K562 (cell line): ENCODE measurements around the gene BBX. TPM values are rescaled to one million over a fixed set of nuclear protein-coding genes. Genes with fewer than 3 reads are reported as not detected.

ENCODE experiments used
- ATAC-seq: fragments of 200-7000 bp; cut with Tn5 transposase; 3 replicates; pipeline ENCODE4 v1.9.1; 2020; ENCODE audit warnings: moderate library complexity
- BruUV-seq: library from RNA; stranded (reverse); fragments of 400-500 nt; replicated peaks from 2 replicates; lab custom pipeline; 2021; lab: Mats Ljungman, UMichigan
- CTCF ChIA-PET: fragments of 300-600 bp; formaldehyde crosslinking; extraction: SDS; loops from one replicate; lab custom pipeline; 2021; ENCODE audit warnings: low intra/inter-chr PET ratio; lab: Yijun Ruan, JAX
- POLR2A ChIA-PET: fragments of 300-600, 350-650 bp; sonication (Branson Sonifier 250); formaldehyde crosslinking; extraction: SDS; loops from one replicate; lab custom pipeline; 2021; ENCODE audit warnings: antibody characterized with exemption, inconsistent platforms; lab: Yijun Ruan, JAX
- DNase-seq, 4 experiments: peaks; one replicate each; pipeline versions ENCODE4 v3.0.0 to v3.0.0-alpha.2; 2011 to 2018; ENCODE audit warnings: low spot score in 3 of 4, mixed read lengths in 3 of 4; ENCODE audit errors: extremely low read depth in 1 of 4
- FAIRE-seq: peaks from 2 replicates; lab custom pipeline; 2011; peaks lifted over from hg19 to GRCh38; lab: Jason Lieb, UNC
- H2AFZ ChIP-seq: 2 replicates; pipeline ENCODE4 v1.6.0; 2011; ENCODE audit warnings: low read depth, low read length, control low read depth, inconsistent platforms
- H3K27ac ChIP-seq: fragments of 200-600 bp; 3 replicates; pipeline ENCODE4 v1.8.0; 2011; ENCODE audit warnings: low read depth, mild to moderate bottlenecking, control low read depth, inconsistent platforms, low read length, moderate library complexity, mixed read lengths; ENCODE audit errors: extremely low read depth
- H3K27me3 ChIP-seq, 2 experiments: fragments of 300-600 bp in 1 of 2; 2 replicates in 1 of 2; 3 replicates in 1 of 2; pipeline versions ENCODE4 v1.6.0 to v1.8.0; 2011; ENCODE audit warnings: inconsistent platforms in 2 of 2, low read length in 2 of 2, mild to moderate bottlenecking in 1 of 2, mixed read lengths in 1 of 2, moderate library complexity in 1 of 2; ENCODE audit not compliant: control insufficient read depth in 2 of 2, insufficient read depth in 2 of 2
- H3K36me3 ChIP-seq: fragments of 300-600 bp; 3 replicates; pipeline ENCODE4 v1.8.0; 2011; ENCODE audit warnings: mild to moderate bottlenecking, low read length, inconsistent platforms; ENCODE audit not compliant: control insufficient read depth, insufficient read depth
- H3K4me1 ChIP-seq, 2 experiments: fragments of 200-600 bp in 1 of 2; replicated peaks in 1 of 2; 2 replicates in 1 of 2; 3 replicates in 1 of 2; pipeline versions ENCODE4 v1.5.1 to v1.8.0; 2011; ENCODE audit warnings: inconsistent platforms in 2 of 2, low read length in 2 of 2, mild to moderate bottlenecking in 1 of 2, mixed read lengths in 1 of 2, moderate library complexity in 1 of 2; ENCODE audit not compliant: control insufficient read depth in 2 of 2, insufficient read depth in 2 of 2
- H3K4me2 ChIP-seq: 2 replicates; pipeline ENCODE4 v1.6.1; 2011; ENCODE audit warnings: low read length, control low read depth, inconsistent platforms, mixed read lengths; ENCODE audit not compliant: insufficient read depth
- H3K4me3 ChIP-seq: fragments of 200-600 bp; sonication (generic), shearing (Covaris generic); 2 replicates; pipeline ENCODE4 v1.5.1; 2016; ENCODE audit warnings: control low read depth, inconsistent platforms
- H3K79me2 ChIP-seq: fragments of 200-600 bp; 3 replicates; pipeline ENCODE4 v1.8.0; 2011; ENCODE audit warnings: low read length, inconsistent platforms; ENCODE audit not compliant: control insufficient read depth, insufficient read depth
- H3K9ac ChIP-seq, 2 experiments: 2 replicates each; pipeline versions ENCODE4 v1.6.0 to v1.6.1; 2011; ENCODE audit warnings: low read depth in 2 of 2, low read length in 2 of 2, control low read depth in 1 of 2, inconsistent platforms in 1 of 2, mild to moderate bottlenecking in 1 of 2, mixed read lengths in 1 of 2; ENCODE audit not compliant: insufficient read depth in 1 of 2
- H3K9me1 ChIP-seq: one replicate; pipeline ENCODE4 v1.6.0; 2011; ENCODE audit warnings: inconsistent platforms, mild to moderate bottlenecking, low read length, moderate library complexity; ENCODE audit not compliant: control insufficient read depth, insufficient read depth
- H3K9me3 ChIP-seq: replicated peaks from 2 replicates; pipeline ENCODE4 v1.5.1; 2011; ENCODE audit warnings: low read depth, low read length, inconsistent platforms; ENCODE audit not compliant: control insufficient read depth, insufficient read depth
- H4K20me1 ChIP-seq: replicated peaks from 2 replicates; pipeline ENCODE4 v1.6.1; 2011; ENCODE audit warnings: low read length, inconsistent platforms, mixed read lengths; ENCODE audit not compliant: control insufficient read depth, insufficient read depth
- CBX2 ChIP-seq: fragments of 200-600 bp; sonication (generic); IDR thresholded peaks from one replicate; pipeline ENCODE4 v1.6.1; 2012; ENCODE audit warnings: mild to moderate bottlenecking, low read length, inconsistent platforms; ENCODE audit not compliant: insufficient read depth, poor library complexity, severe bottlenecking
- CREB1 ChIP-seq, 2 experiments: sonication (generic) in 1 of 2; formaldehyde crosslinking in 1 of 2; IDR thresholded peaks; 2 replicates each; pipeline versions ENCODE4 v1.6.1 to v1.8.0; 2012 to 2022; ENCODE audit warnings: inconsistent platforms in 1 of 2, mild to moderate bottlenecking in 1 of 2, missing genetic modification reagents in 1 of 2, moderate library complexity in 1 of 2
- NR3C1 ChIP-seq: sonication (generic); formaldehyde crosslinking; IDR thresholded peaks from 2 replicates; pipeline ENCODE4 v1.8.1; 2022; ENCODE audit warnings: missing genetic modification reagents
- POLR2H ChIP-seq: IDR thresholded peaks from 2 replicates; pipeline ENCODE4 v1.6.1; 2016; ENCODE audit warnings: missing genetic modification characterization, low read depth, mild to moderate bottlenecking, control low read depth, missing compliant biosample characterization, moderate library complexity
- PURB ChIP-seq: sonication (generic); formaldehyde crosslinking; IDR thresholded peaks from 2 replicates; pipeline ENCODE4 v1.9.0; 2021; ENCODE audit warnings: low read depth, mild to moderate bottlenecking, missing genetic modification reagents
- RBM34 ChIP-seq: fragments of 200-400 bp; formaldehyde crosslinking; IDR thresholded peaks from 2 replicates; pipeline ENCODE4 v1.6.1; 2018; ENCODE audit warnings: low read length, borderline replicate concordance; ENCODE audit not compliant: insufficient read depth
- SAP30 ChIP-seq: fragments of 200-600 bp; sonication (generic); IDR thresholded peaks from 2 replicates; pipeline ENCODE4 v1.6.1; 2012; ENCODE audit warnings: borderline replicate concordance, low read depth, mild to moderate bottlenecking, moderate library complexity, low read length, control low read depth, inconsistent platforms; ENCODE audit not compliant: insufficient read depth, poor library complexity, severe bottlenecking
- ZBTB17 ChIP-seq: fragments of 450-650 bp; formaldehyde crosslinking; IDR thresholded peaks from 2 replicates; pipeline ENCODE4 v1.4.0; 2020; ENCODE audit warnings: mild to moderate bottlenecking
- ZNF175 ChIP-seq: fragments of 200-800 bp; sonication (Bioruptor generic); IDR thresholded peaks from 2 replicates; pipeline ENCODE4 v1.6.1; 2016; ENCODE audit warnings: low read depth, mild to moderate bottlenecking, missing genetic modification characterization, missing compliant biosample characterization
- ZNF274 ChIP-seq: IDR thresholded peaks from 2 replicates; pipeline ENCODE4 v1.6.1; 2011; ENCODE audit warnings: low read depth, mild to moderate bottlenecking, low read length, moderate library complexity, borderline replicate concordance
- ZNF507 ChIP-seq: conservative IDR thresholded peaks from 2 replicates; pipeline ENCODE4 v1.6.1; 2017; ENCODE audit warnings: missing genetic modification characterization, missing compliant biosample characterization
- ZNF699 ChIP-seq: fragments of 250-450 bp; sonication (Bioruptor Pico); IDR thresholded peaks from 2 replicates; pipeline ENCODE4 v1.8.0; 2021; ENCODE audit warnings: mild to moderate bottlenecking, moderate library complexity; ENCODE audit not compliant: insufficient replicate concordance
- ZNF717 ChIP-seq: fragments of 250-450 bp; sonication (Bioruptor Pico); IDR thresholded peaks from 2 replicates; pipeline ENCODE4 v1.5.0; 2021
- WGBS: fragments of 100-300 bp; shearing (Covaris generic); methylation state at CpG from one replicate; pipeline ENCODE4 v1.1.6; 2016; ENCODE audit warnings: low coverage, mixed read lengths; ENCODE audit not compliant: insufficient coverage; ENCODE audit errors: missing lambda C conversion rate; 5-methylcytosine and 5-hydroxymethylcytosine counted together
- in situ Hi-C: fragments of 300-500 bp; cut with MboI; formaldehyde crosslinking; loops from 4 replicates; pipeline ENCODE4 v1.15.0; 2018; ENCODE audit warnings: inconsistent platforms, mixed read lengths
- intact Hi-C: fragments of 100-400 bp; cut with micrococcal nuclease; formaldehyde crosslinking; loops from 2 replicates; pipeline ENCODE4 v1.14.2; 2022
- polyA plus RNA-seq, 8 experiments: library from polyadenylated mRNA; depleted of rRNA in 4 of 8; stranded (reverse) in 5 of 8; unstranded in 3 of 8; fragments of >200 nt; fragmentation: Nextera tagmentation in 2 of 8; fragmentation: Illumina TruSeq in 1 of 8; extraction: Ambion mirVana in 2 of 8; extraction: Trizol in 1 of 8; gene quantifications; 2 replicates each; pipeline versions ENCODE4 v1.2.1 to v1.2.3, GENCODE V29; 2011 to 2014; ENCODE audit warnings: inconsistent platforms in 1 of 8, missing spikeins in 1 of 8
- total RNA-seq, 7 experiments: library from RNA; depleted of rRNA in 6 of 7; stranded (reverse); fragments of >200 nt in 6 of 7; fragmentation: Illumina TruSeq in 2 of 7; extraction: Trizol in 2 of 7; gene quantifications; 2 replicates each; pipeline versions ENCODE4 v1.2.1 to v1.2.3, GENCODE V29; 2011 to 2021; ENCODE audit warnings: low replicate concordance in 1 of 7
- TF ChIP-seq, protein P1 (sequence below): fragments of 450-650 bp; formaldehyde crosslinking; IDR thresholded peaks from 2 replicates; pipeline ENCODE4 v1.4.0; 2022; ENCODE audit warnings: missing genetic modification characterization
- TF ChIP-seq, protein P2 (sequence below): fragments of 450-650 bp; formaldehyde crosslinking; IDR thresholded peaks from 2 replicates; pipeline ENCODE4 v1.4.0; 2020; ENCODE audit warnings: mild to moderate bottlenecking, moderate library complexity
- TF ChIP-seq, protein P3 (sequence below): conservative IDR thresholded peaks from 2 replicates; pipeline ENCODE4 v1.6.1; 2011; ENCODE audit warnings: low read depth, mild to moderate bottlenecking, low read length; ENCODE audit not compliant: control insufficient read depth

BBX gene
- total and polyA plus RNA-seq, 9 of the 15 experiments (the other 6 are each of a cell fraction or from before 2014, with no cell fraction given): 4.9 to 19.5 (median 11.8) TPM

DNA sequence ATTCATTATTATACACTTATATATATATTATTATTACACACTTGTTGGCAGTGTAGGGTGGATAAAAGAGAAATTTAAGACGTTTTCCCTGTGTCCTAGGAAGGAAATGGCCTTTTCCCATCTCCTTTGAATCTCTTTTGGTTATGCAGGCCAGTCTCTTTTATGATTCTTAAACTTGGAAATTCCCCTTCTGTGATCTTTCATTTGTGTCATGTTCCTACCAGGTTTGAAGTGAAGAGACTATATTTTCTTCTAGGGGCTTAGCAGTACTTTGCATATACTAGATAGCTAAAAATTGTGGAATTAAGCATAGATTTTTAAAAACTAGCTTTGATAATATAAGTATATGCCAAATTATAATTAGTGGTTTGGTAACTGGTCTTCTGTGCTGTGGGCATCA lies 58.5 kb downstream of the BBX start:
- FAIRE-seq: no peak
- H3K4me1 ChIP-seq: no peaks in the 10 kb centered on the region

More for the DNA sequence above, 58.5 kb downstream of the BBX start:
- Histone ChIP-seq H2AFZ (no peak overlapping the region), H3K9me3 (no peaks in the 10 kb centered on the region), H3K36me3 (no peaks in the 10 kb centered on the region), H3K4me2 (no peak overlapping the region), H3K9me1 (no peaks in the 10 kb centered on the region), H3K27ac (no peak overlapping the region), H3K79me2 (no peaks in the 10 kb centered on the region), H3K4me3 (no peak overlapping the region), H4K20me1 (no peaks in the 10 kb centered on the region), H3K27me3 (no peaks in the 10 kb centered on the region), H3K9ac (no peak overlapping the region)
- in situ Hi-C loops (no loop called here), intact Hi-C loops (no loop called here)
- POLR2A ChIA-PET: no interaction called here
- 9% methylated on average over 1 of the region's 1 CpG for whole genome bisulfite sequencing
- ATAC-seq (no peak), DNase-seq (no peak)
- TF ChIP-seq, protein P1, sequence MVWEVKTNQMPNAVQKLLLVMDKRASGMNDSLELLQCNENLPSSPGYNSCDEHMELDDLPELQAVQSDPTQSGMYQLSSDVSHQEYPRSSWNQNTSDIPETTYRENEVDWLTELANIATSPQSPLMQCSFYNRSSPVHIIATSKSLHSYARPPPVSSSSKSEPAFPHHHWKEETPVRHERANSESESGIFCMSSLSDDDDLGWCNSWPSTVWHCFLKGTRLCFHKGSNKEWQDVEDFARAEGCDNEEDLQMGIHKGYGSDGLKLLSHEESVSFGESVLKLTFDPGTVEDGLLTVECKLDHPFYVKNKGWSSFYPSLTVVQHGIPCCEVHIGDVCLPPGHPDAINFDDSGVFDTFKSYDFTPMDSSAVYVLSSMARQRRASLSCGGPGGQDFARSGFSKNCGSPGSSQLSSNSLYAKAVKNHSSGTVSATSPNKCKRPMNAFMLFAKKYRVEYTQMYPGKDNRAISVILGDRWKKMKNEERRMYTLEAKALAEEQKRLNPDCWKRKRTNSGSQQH (CRISPR knock-in tag): no peak
- TF ChIP-seq, protein P2, sequence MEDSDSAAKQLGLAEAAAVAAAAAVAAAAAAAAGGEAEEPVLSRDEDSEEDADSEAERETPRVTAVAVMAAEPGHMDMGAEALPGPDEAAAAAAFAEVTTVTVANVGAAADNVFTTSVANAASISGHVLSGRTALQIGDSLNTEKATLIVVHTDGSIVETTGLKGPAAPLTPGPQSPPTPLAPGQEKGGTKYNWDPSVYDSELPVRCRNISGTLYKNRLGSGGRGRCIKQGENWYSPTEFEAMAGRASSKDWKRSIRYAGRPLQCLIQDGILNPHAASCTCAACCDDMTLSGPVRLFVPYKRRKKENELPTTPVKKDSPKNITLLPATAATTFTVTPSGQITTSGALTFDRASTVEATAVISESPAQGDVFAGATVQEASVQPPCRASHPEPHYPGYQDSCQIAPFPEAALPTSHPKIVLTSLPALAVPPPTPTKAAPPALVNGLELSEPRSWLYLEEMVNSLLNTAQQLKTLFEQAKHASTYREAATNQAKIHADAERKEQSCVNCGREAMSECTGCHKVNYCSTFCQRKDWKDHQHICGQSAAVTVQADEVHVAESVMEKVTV (CRISPR knock-in tag): no peak
- TF ChIP-seq ZNF717 (CRISPR knock-in tag) (no peak), ZNF507 (tag) (no peak), SAP30 (no peak), ZNF699 (no peak), ZBTB17 (CRISPR knock-in tag) (no peak), RBM34 (no peak), NR3C1 (CRISPR knock-in tag) (no peak), POLR2H (tag) (no peak), ZNF175 (CRISPR knock-in tag) (no peak), CBX2 (no peak), CREB1 (IDR thresholded peaks at IDR 0.05) (no peak), CREB1 (CRISPR knock-in tag; IDR thresholded peaks at IDR 0.05) (no peak), PURB (no peak), ZNF274 (no peak)
- TF ChIP-seq, protein P3, sequence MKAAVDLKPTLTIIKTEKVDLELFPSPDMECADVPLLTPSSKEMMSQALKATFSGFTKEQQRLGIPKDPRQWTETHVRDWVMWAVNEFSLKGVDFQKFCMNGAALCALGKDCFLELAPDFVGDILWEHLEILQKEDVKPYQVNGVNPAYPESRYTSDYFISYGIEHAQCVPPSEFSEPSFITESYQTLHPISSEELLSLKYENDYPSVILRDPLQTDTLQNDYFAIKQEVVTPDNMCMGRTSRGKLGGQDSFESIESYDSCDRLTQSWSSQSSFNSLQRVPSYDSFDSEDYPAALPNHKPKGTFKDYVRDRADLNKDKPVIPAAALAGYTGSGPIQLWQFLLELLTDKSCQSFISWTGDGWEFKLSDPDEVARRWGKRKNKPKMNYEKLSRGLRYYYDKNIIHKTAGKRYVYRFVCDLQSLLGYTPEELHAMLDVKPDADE: no peak
- BruUV-seq: no TSS peak
- CTCF ChIA-PET: no interaction called here
